GM12865 (cell line): ENCODE data around the gene BEAN1.

ENCODE experiments used
- DNase-seq: peaks from one replicate; pipeline ENCODE4 v3.0.0; 2010; ENCODE audit warnings: low read depth
- H3K4me3 ChIP-seq: 2 replicates; pipeline ENCODE4 v1.5.1; 2011; ENCODE audit warnings: mild to moderate bottlenecking, low read depth, low read length, control low read depth
- TF ChIP-seq, protein P1 (sequence below): IDR thresholded peaks from 2 replicates; pipeline ENCODE4 v1.5.1; 2011; ENCODE audit warnings: low read length, control low read depth, low read depth, inconsistent platforms; ENCODE audit not compliant: insufficient read depth; ENCODE audit errors: missing control alignments

The BEAN1 gene

DNA sequence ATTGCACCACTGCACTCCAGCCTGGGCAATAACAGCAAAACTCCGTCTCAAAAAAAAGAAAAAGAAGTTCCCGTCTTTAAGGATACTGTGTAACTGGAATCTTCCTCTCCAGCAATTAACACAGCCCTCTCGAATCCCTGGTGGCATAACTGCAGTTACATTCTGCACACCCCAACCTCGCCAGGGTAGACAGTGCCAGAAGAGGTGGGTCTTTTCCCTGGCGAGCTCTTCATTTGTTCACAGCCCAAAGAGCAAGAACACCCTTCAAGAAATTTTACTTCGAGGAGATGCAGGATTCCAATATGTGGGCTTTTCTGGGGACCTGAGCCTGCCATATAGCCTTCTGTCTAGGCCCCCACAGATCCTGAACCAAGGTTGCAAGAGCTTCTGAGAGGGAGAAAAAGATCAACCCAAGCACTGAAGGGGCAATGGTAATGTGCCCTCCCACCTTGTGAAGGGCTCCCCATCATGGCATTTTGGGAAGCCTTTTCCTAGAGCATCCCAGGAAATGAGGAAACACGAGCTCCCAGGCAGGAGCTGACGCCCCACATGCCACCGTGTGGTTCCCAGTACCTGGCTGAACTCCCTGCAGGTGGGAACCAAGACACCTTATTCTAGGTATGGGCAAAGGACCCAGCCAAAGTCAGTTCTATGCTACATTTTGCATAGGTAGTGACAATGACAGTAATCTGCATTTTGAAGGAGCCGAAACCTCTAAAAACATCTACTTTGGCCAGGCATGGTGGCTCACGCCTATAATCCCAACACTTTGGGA, 95.9 kb downstream of the BEAN1 start:
- H3K4me3 ChIP-seq = no peak overlapping the region
- DNase-seq = no peak
- TF ChIP-seq, protein P1, sequence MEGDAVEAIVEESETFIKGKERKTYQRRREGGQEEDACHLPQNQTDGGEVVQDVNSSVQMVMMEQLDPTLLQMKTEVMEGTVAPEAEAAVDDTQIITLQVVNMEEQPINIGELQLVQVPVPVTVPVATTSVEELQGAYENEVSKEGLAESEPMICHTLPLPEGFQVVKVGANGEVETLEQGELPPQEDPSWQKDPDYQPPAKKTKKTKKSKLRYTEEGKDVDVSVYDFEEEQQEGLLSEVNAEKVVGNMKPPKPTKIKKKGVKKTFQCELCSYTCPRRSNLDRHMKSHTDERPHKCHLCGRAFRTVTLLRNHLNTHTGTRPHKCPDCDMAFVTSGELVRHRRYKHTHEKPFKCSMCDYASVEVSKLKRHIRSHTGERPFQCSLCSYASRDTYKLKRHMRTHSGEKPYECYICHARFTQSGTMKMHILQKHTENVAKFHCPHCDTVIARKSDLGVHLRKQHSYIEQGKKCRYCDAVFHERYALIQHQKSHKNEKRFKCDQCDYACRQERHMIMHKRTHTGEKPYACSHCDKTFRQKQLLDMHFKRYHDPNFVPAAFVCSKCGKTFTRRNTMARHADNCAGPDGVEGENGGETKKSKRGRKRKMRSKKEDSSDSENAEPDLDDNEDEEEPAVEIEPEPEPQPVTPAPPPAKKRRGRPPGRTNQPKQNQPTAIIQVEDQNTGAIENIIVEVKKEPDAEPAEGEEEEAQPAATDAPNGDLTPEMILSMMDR = no peak

DNA sequence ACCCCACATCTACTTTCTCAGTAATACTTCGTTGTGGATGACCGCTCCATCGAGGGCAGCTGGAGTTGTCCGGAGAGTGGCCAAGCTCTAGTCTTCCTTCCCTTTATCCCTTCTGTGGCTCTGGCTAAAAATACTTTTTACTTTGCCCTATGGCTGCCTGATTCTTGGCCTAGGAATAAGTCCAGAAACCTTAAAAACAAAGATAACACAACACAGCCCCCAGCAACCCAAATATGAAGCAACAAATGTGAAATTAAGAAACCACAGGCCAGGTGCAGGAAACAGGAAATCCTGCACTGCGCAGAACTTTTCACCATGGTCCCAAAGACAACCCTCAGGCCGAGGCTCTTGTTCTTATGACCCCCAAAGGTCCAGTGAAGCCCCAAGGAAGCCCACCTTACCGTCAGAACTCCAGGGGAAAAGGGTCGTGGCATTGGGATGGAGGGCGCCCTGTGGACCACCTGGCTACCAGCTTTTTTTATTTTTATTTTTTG, 96.8 kb downstream of the BEAN1 start:
- peak; percentile 82 for DNase-seq
- TF ChIP-seq, protein P1 = no peak
- H3K4me3 ChIP-seq = no peak overlapping the region

DNA sequence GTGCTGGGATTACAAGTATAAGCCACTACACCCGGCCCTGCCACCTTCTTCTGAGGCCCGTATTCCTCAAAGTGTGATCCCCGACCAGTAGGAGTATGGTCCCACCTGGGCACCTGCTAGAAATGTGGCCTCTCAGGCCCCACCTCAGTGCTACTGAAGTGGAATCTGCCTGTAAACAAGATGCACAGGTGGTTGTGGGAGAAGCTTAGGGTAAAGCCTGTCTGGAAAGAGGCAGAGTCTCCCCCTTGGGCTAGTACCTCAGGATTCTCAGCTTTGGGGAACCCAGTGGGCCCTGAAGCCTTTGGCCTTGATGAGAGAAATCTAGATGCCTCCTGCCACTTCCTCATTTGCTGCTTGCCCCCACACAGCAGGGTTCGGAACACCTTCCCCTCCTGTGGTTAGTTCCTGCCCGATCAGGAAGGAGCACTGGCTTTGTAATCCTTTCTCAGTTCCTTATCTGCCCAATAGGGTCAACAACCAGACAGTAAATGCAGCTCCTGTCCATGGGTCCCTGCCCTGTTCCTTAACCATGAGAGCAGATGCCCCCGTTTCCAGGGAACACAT, 97.6 kb downstream of the BEAN1 start:
- H3K4me3 ChIP-seq = no peak overlapping the region
- peak; percentile 89 for DNase-seq
- TF ChIP-seq, protein P1 = peak; percentile 13

DNA sequence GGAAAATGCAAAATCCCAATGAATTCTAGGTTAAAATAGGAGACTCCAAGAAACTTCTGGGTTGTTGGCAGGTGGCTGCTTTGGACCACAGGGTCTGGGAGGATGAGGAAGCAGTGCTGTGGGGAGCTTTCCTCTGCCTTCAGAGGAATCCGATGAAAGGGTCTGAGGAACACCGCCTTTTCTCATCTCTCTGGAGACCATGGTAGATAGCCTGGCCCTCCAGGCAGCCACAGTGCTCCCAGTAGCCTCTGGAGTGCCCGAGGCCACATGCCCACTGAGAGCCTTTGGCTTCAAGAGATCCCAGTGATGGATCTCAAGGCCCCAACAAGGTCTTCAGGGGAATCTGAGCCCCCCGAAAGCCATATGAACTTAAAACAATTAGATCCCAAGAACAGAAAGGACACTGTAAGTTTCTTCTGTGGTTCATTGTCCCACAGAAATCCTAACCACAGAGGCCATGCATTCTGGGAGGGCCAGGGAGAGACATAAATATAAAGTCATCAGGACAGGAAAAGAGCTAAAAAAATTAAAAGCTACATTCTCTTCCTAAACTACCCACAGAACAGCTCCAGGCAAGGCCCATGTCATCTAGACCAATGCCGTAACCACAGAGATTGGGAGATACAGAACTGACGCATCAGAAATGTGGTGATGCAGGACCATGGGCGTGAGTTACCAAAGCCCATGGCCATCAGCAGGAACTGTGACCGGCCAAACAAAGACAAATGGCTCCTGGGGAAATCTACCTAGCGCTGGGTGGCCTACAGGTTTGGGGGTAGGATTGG, 98.5 kb downstream of the BEAN1 start:
- no peak for DNase-seq
- no peak overlapping the region for H3K4me3 ChIP-seq
- TF ChIP-seq, protein P1 = no peak

DNA sequence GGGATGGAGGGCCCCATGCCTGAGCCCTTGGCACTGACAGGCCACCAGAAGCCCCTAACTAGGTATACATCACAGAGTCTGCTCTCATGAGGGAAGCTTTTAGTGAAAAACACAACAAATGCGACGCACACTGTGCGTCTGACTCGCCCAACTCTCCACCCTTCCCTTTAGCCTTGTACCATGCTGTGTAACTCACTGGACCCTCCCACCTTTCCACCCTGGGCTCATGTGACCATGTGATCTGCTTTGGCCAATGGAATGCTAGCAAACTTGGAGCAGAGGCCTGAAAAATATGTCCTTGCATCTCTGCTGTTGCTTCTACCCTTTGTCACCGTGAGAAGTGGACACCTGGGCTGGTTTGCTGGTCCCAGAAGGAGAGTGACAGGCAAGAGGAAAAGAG, 101.2 kb downstream of the BEAN1 start:
- no peak overlapping the region for H3K4me3 ChIP-seq
- TF ChIP-seq, protein P1 = no peak
- DNase-seq = no peak

DNA sequence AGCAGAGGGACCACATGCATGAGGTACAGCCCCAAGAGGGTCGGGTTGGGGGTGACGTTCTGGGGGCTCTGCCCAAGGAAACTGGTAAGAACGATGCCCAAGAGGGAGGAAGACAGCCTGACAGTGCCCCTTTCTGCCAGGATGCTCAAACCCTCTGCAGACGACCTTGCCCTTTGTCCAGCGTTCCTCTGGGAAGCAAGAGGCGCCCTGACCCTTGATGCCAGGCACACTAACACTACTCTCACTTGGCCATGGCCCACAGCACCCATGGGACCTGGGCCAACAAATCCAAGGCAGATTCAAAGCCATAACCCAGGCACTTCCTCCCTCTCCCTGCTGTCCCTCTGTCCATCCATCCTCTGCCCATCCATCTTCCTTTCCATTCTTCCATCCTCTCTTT, 102.4 kb downstream of the BEAN1 start:
- no peak for DNase-seq
- H3K4me3 ChIP-seq = no peak overlapping the region
- TF ChIP-seq, protein P1 = no peak
